NCI-H187 treated with DMSO at 0.1 percent for 48 hours (cell line): ENCODE measurements around the gene GPR89B.
"Not testable (repeated sequence)": the region's sequence is repeated elsewhere in the genome, so short reads cannot be mapped to it uniquely, and the experiment has no call there.

ENCODE experiments used
- DNase-seq: peaks from one replicate; lab custom pipeline; 2025; lab: John Stamatoyannopoulos, UW

Gene GPR89B

DNA sequence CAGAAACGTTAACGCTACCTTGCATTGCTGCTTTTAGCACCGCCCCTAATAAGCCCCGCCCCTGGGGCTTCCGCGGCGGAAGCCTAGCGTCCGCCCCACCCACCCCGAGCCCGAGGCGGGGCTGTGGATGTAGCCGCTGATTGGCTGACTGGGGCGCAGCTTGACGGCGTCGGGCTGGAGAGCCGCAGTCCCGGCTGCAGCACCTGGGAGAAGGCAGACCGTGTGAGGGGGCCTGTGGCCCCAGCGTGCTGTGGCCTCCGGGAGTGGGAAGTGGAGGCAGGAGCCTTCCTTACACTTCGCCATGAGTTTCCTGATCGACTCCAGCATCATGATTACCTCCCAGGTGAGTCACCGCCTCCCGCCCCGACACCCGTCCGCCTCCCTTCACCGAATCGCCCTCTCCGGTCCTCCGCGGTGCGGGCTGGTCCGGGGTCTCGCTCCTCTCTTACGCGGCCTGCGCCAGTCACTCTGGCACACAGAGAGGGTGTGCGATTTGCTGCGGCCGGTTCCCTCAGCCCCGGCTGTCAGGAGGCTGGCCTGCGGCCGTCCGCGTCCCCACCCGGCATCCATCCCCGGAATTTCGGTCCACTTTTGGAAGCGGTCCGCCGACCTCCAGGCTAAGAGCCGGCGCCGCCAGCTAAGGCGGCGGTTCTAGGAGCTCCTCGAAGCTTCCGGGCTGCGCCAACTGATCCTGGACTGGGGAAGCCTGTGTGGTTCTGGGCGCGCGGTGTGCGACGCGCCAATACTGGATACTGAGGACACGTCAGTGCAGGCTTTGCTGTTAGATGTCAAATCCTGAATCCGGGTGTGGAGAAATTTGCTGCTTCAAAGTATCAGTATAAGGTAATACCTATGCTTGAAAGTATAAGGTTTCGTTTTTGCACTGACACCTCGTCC is at the start of gene GPR89B:
Gene GPR89B, plus strand, starts transcription at position 185 of the 897 bp plus-strand sequence. Its CDS starts 117 bp downstream, at position 302.
- peak; percentile 77 for DNase-seq

DNA sequence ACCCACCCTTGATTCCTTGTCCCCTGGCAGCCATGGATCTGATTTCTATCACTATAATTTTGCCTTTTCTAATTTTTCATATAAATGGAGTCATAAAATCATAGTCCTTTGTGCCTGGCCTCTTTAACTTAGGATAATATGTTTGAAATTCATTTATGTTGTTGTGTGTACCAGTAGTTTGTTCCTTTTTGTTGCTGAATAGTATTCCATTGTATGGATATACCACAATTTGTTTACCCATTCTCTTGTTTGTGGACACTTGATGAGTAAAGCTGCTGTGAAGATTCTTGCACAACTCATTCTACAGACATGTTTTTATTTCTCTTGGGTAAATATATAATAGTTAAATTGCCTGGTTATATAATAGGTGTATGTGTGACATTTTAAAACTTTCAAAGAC is 48.3 kb upstream of the GPR89B start:
- no peak for DNase-seq

GRCh38 chr1:147882535-147882934 is 45.7 kb upstream of the GPR89B start:
- DNase-seq = no peak

DNA sequence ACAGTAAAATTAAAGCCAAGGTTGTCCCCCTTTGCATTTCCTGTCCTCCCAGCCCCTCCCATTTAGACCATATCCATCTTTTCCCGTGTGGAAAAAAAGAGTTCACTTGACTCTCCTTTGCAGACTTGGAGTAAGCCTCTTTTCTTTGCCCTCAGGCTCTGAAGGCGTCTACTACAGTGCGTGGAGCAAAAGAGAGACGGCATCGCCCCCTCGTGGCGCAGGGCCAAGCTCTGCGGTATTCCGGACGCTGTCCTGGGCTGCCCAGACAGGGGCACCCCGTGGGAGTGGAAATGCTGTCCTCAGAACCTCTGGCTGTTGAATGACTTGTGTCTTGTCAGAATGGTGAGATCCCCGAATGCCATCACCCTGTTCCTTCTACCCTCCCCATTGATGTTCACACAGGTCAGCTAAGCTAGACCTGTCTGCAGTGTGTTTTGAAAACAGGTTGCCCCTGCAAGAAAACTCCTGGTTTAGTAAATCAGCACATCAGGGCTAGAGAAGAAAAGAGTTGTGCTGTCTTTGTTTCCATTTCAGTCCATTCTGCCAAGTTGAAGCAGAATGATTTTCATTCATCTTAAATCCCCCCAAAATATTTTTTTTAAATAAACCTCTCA is 37.9 kb upstream of the GPR89B start:
- DNase-seq = peak; percentile 59

- no peak for DNase-seq
Measured at GRCh38 chr1:147891088-147891487, 37.1 kb upstream of the GPR89B start.

DNA sequence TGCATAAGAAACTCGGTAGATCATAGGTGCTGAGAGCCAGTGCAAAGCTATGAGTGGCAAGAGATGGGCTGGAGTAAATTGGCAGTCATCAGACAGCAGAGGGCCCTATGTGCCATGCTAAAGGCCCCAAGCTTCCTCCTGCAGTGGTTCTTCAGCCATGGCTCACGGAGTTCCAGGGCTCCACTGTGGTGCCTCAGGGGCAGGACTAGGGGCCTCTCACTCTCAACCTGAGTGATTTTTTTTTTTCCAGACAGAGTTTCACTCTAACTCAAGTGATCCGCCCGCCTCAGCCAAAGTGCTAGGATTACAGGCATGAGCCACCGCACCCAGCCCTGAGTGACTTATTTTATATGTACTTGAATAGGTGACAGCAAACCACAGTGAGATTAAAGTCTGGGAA is 36.0 kb upstream of the GPR89B start:
- no peak for DNase-seq

- DNase-seq = peak; percentile 15
Measured at GRCh38 chr1:147892731-147893214, 35.4 kb upstream of the GPR89B start.

- no peak for DNase-seq
Measured at GRCh38 chr1:147895123-147895522, 33.1 kb upstream of the GPR89B start.

DNA sequence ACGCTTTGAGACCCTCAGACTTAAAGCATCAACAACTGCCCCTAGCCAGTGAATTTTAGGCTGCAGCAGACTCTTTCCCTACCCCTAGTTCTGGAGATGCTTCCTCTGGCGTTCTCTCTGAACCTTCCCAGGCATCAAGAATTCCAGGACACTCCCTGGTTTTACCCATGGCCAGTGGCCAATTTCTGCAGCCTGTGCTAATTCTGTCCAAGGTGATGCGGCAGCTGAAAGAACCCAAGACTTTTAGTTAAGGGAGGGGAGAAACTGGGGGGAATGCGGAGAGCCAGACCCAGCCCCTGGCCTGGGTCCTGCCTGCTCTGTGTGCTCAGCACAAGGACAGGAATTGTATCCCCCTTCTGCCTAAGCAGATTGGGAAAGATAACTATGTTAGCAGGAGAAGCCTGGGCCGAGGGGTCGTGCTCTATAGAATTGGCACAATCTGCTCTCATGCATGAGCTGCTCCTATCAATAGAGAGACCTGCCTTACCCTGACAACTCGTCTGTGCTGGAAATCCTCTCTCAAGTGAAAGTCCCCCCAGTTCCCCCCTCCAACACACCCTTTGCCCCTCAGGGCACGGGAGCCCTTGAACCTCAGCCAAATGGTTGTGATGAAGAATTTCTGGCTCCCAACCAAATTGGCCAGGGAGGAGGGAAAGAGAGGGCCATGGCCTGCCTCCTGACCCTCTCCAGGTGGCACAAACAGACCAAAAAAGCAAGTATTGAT is 31.0 kb upstream of the GPR89B start:
- no peak for DNase-seq

DNA sequence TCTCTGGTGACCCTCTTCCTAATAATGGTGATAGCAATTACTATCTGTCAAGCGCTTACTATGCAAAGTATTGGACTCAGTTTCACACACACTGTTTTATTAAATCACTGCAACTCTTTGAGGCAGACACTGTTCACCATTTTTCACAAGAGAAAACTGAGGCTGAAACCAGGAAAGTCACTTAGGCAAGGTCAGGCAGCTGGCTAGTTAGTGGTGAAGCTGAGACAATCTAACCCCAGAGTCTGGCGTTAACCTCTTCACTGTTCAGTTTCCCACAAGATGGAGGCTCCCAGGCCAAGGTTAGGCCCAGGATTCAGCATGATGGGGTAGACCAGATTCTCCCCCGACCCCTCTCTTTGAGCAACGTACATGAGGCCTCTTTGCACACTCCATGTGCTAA is 30.4 kb upstream of the GPR89B start:
- DNase-seq = no peak

GRCh38 chr1:147902253-147902845 is 25.9 kb upstream of the GPR89B start, which contains the start of gene GJA8:
Gene GJA8 (plus strand): TSS chr1:147902795. CDS start chr1:147907956, 5,161 bp downstream.
- no peak for DNase-seq

- DNase-seq = no peak
Measured at GRCh38 chr1:147904726-147905125, 23.5 kb upstream of the GPR89B start.

DNA sequence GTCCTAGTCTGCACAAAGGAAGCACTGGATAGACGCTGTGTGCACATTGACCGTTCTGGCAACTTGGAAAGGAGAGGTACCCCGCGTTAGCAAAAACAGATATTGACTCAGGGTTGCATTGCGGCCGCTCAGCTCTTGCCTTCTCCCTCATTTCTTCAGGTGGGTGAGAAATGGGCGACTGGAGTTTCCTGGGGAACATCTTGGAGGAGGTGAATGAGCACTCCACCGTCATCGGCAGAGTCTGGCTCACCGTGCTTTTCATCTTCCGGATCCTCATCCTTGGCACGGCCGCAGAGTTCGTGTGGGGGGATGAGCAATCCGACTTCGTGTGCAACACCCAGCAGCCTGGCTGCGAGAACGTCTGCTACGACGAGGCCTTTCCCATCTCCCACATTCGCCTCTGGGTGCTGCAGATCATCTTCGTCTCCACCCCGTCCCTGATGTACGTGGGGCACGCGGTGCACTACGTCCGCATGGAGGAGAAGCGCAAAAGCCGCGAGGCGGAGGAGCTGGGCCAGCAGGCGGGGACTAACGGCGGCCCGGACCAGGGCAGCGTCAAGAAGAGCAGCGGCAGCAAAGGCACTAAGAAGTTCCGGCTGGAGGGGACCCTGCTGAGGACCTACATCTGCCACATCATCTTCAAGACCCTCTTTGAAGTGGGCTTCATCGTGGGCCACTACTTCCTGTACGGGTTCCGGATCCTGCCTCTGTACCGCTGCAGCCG is 20.3 kb upstream of the GPR89B start:
- DNase-seq = no peak

- DNase-seq = no peak
Measured at GRCh38 chr1:147912553-147912952, 15.7 kb upstream of the GPR89B start.

DNA sequence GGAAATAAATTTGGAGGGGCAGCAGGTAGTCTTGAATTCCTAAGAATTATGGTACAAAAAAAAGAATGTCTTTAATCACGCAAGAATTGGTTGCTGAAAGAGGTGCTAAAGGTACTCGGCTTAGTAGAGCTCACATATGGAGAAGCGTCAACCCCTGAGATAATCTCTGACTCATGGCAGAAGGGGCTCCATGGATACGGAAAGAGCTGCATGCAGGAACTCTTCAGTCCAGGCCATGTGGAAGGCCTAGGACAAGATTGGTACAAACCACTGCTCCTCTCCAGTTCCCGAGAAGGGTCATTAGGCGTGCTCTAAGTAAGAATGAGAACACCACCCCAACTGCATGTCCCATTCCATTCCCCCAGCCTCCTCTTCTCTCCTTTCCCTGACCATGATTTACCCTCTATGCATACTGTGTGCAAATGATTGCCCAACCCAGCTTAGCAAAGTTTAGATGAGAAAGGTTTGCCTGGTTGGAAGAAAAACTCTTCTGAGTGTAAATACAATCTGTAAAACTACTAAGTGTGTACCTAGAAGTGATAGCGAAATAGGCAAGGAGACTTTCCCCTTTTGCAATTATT is 14.8 kb upstream of the GPR89B start:
- DNase-seq = no peak

DNA sequence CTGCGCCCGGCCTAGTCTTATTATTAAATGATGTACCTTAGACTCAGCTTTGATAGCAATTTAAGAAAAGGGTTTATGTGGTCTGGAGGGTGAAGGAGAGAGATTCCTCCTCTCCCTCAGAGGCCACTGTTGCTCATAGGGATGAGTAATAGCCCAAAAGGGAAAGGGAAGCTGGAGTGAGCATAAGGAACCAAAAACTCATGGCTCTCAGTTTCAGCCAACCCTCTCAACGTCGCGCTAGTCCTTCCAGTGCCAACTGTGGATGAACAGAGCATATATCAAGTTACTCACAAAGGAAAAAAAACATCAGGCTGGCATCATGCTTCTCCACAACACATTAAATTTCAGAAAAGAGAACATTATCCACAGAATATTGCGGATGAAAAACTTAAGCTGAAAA is 8.3 kb upstream of the GPR89B start:
- no peak for DNase-seq

- DNase-seq = no peak
Measured at GRCh38 chr1:147924813-147925212, 3.4 kb upstream of the GPR89B start.

GRCh38 chr1:147927215-147927614 is 1.0 kb upstream of the GPR89B start:
- DNase-seq = not testable (repeated sequence)

- DNase-seq = not testable (repeated sequence)
Measured at GRCh38 chr1:147927689-147928088, 531 bp upstream of the GPR89B start.

DNA sequence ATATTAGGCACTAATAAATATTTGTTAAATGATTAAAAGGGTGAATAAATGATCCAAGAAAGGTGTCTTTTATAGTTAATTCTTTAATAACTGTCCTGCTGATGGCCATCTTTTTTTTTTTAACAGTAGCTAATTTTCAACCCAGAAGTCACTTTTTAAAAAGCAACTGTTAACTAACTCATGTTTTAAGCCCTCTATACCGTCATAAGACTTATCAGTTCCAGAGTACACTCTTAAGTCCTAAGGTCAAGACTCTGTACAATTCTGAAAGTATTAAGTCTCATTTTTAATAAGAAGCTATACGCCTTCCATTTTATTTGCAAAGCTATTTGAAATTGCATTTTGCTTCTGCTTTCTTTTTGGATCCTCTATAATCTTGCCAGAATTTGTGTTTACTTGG is 2.9 kb downstream of the GPR89B start:
- not testable (repeated sequence) for DNase-seq

GRCh38 chr1:147935296-147935695 is 7.1 kb downstream of the GPR89B start:
- not testable (repeated sequence) for DNase-seq
